Panc1 (cell line): ENCODE measurements around the gene CD72. TPM values are rescaled to one million over a fixed set of nuclear protein-coding genes. Genes with fewer than 3 reads are reported as not detected.
A peak's percentile ranks its signal among the peaks of the same experiment; 100 is the strongest.

Experiments used
- ATAC-seq: fragments of 200-7000 bp; cut with Tn5 transposase; 2 replicates; pipeline ENCODE4 v1.9.1; 2020; ENCODE audit warnings: mild to moderate bottlenecking, moderate library complexity
- BruUV-seq: library from RNA; stranded (reverse); fragments of 400-500 nt; replicated peaks from 2 replicates; lab custom pipeline; 2021; lab: Mats Ljungman, UMichigan
- CTCF ChIA-PET: fragments of 300-600 bp; sonication (Branson Sonifier 250); formaldehyde crosslinking; loops from one replicate; lab custom pipeline; 2022; ENCODE audit warnings: antibody characterized with exemption; lab: Charles Lee
- POLR2A ChIA-PET: fragments of 300-600 bp; sonication (Branson Sonifier 250); formaldehyde crosslinking; loops from one replicate; lab custom pipeline; 2022; ENCODE audit warnings: antibody characterized with exemption; lab: Charles Lee
- DNase-seq: peaks from one replicate; pipeline ENCODE4 v3.0.0-alpha.2; 2010; ENCODE audit warnings: low read depth, low spot score
- H3K27ac ChIP-seq: 2 replicates; pipeline ENCODE4 v1.5.1; 2011; ENCODE audit warnings: mild to moderate bottlenecking, low read length, inconsistent platforms
- H3K27me3 ChIP-seq: fragments of 200-500 bp; sonication (Bioruptor generic); 2 replicates; pipeline ENCODE4 v1.6.0; 2014; ENCODE audit warnings: low read length, inconsistent platforms; ENCODE audit not compliant: control insufficient read depth, insufficient read depth
- H3K36me3 ChIP-seq: fragments of 200-500 bp; sonication (Bioruptor generic); 2 replicates; pipeline ENCODE4 v1.5.1; 2014; ENCODE audit warnings: inconsistent platforms, mild to moderate bottlenecking, low read length, moderate library complexity; ENCODE audit not compliant: control insufficient read depth, insufficient read depth
- H3K4me1 ChIP-seq: 2 replicates; pipeline ENCODE4 v1.5.1; 2011; ENCODE audit warnings: inconsistent platforms, mild to moderate bottlenecking, low read length, moderate library complexity; ENCODE audit not compliant: control insufficient read depth, insufficient read depth
- H3K4me3 ChIP-seq, 2 experiments: 2 replicates each; pipeline ENCODE4 v1.5.1; 2011 to 2012; ENCODE audit warnings: low read depth in 2 of 2, low read length in 2 of 2, mild to moderate bottlenecking in 2 of 2, inconsistent platforms in 1 of 2, moderate library complexity in 1 of 2
- H3K9me3 ChIP-seq: fragments of 200-500 bp; sonication (Bioruptor generic); 2 replicates; pipeline ENCODE4 v1.5.1; 2014; ENCODE audit warnings: low read depth, mild to moderate bottlenecking, inconsistent platforms, low read length, moderate library complexity; ENCODE audit not compliant: control insufficient read depth, insufficient read depth
- POLR2AphosphoS5 ChIP-seq: IDR thresholded peaks from 2 replicates; pipeline ENCODE4 v1.6.1; 2012; ENCODE audit warnings: mild to moderate bottlenecking, low read depth, low read length, moderate library complexity
- SIN3A ChIP-seq: IDR thresholded peaks from 2 replicates; pipeline ENCODE4 v1.6.1; 2012; ENCODE audit warnings: low read depth, mild to moderate bottlenecking, low read length, moderate library complexity, borderline replicate concordance; ENCODE audit not compliant: insufficient read depth
- TCF7L2 ChIP-seq: IDR thresholded peaks from 2 replicates; pipeline ENCODE4 v1.6.1; 2011; ENCODE audit warnings: mild to moderate bottlenecking, low read depth, low read length, inconsistent platforms
- in situ Hi-C: cut with HindIII; loops from 2 replicates; pipeline ENCODE4 v1.10.0; 2016; ENCODE audit warnings: low sequenced_read_pairs, low pct_unique_long_range_greater_than_20kb
- intact Hi-C: fragments of 100-400 bp; cut with micrococcal nuclease; formaldehyde crosslinking; loops from one replicate; pipeline ENCODE4 v1.10.0; 2022; ENCODE audit not compliant: unreplicated experiment
- total RNA-seq: library from RNA; stranded (reverse); gene quantifications from one replicate; pipeline ENCODE4 v1.2.1, GENCODE V29; 2021; ENCODE audit not compliant: unreplicated experiment
- TF ChIP-seq, protein P1 (sequence below), 2 experiments: IDR thresholded peaks; 2 replicates each; pipeline ENCODE4 v1.6.1; 2011 to 2012; ENCODE audit warnings: low read depth in 2 of 2, control low read depth in 1 of 2, low read length in 1 of 2, mild to moderate bottlenecking in 1 of 2, moderate library complexity in 1 of 2; ENCODE audit not compliant: insufficient read depth in 1 of 2
- TF ChIP-seq, protein P2 (sequence below): fragments of 450-650 bp; IDR thresholded peaks from 2 replicates; pipeline ENCODE4 v1.5.1; 2017; ENCODE audit warnings: mild to moderate bottlenecking

The CD72 gene
- total RNA-seq, 1 experiment from 2014 or later: 0.72 TPM

DNA sequence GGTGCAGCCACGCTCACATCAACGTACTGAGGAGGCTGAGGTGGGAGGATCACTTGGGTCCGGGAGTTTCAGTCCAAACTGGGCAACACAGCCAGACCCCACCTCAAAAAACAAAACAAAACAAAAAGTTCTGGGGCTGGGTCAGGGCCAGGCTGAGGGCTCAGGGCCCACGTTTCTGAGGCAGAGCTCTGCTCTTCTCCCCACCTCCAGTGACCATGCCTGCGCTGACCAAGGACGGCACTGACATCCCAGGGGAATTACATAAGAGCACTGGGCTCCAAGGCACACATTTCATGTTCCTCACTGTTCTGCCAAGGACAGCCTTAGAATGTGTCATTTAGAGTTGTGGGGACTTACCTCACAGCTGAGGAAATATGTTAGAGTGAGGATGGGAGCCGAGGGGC lies 53.6 kb downstream of the CD72 start:
- peaks cover 4% of the 10 kb centered on the region for H3K4me1 ChIP-seq
- H3K36me3 ChIP-seq: no peaks in the 10 kb centered on the region
- intact Hi-C loops: loop anchor here (5.0 kb wide), 1 partner anchor 38 kb away; no protein-coding TSS in a partner anchor
- BruUV-seq: no TSS peak
- no peaks in the 10 kb centered on the region for H3K27me3 ChIP-seq
- no peak for TF ChIP-seq SIN3A
- TF ChIP-seq, protein P1, sequence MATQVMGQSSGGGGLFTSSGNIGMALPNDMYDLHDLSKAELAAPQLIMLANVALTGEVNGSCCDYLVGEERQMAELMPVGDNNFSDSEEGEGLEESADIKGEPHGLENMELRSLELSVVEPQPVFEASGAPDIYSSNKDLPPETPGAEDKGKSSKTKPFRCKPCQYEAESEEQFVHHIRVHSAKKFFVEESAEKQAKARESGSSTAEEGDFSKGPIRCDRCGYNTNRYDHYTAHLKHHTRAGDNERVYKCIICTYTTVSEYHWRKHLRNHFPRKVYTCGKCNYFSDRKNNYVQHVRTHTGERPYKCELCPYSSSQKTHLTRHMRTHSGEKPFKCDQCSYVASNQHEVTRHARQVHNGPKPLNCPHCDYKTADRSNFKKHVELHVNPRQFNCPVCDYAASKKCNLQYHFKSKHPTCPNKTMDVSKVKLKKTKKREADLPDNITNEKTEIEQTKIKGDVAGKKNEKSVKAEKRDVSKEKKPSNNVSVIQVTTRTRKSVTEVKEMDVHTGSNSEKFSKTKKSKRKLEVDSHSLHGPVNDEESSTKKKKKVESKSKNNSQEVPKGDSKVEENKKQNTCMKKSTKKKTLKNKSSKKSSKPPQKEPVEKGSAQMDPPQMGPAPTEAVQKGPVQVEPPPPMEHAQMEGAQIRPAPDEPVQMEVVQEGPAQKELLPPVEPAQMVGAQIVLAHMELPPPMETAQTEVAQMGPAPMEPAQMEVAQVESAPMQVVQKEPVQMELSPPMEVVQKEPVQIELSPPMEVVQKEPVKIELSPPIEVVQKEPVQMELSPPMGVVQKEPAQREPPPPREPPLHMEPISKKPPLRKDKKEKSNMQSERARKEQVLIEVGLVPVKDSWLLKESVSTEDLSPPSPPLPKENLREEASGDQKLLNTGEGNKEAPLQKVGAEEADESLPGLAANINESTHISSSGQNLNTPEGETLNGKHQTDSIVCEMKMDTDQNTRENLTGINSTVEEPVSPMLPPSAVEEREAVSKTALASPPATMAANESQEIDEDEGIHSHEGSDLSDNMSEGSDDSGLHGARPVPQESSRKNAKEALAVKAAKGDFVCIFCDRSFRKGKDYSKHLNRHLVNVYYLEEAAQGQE (IDR thresholded peaks at IDR 0.05; ENCODE audit: insufficient read depth in 1 of 2, low read depth in 2 of 2, low read length in 1 of 2): no peak
- TF ChIP-seq POLR2AphosphoS5: no peak
- TF ChIP-seq TCF7L2: no peak
- TF ChIP-seq, protein P2, sequence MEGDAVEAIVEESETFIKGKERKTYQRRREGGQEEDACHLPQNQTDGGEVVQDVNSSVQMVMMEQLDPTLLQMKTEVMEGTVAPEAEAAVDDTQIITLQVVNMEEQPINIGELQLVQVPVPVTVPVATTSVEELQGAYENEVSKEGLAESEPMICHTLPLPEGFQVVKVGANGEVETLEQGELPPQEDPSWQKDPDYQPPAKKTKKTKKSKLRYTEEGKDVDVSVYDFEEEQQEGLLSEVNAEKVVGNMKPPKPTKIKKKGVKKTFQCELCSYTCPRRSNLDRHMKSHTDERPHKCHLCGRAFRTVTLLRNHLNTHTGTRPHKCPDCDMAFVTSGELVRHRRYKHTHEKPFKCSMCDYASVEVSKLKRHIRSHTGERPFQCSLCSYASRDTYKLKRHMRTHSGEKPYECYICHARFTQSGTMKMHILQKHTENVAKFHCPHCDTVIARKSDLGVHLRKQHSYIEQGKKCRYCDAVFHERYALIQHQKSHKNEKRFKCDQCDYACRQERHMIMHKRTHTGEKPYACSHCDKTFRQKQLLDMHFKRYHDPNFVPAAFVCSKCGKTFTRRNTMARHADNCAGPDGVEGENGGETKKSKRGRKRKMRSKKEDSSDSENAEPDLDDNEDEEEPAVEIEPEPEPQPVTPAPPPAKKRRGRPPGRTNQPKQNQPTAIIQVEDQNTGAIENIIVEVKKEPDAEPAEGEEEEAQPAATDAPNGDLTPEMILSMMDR: no peak
- in situ Hi-C loops: no loop called here
- ATAC-seq (no peak), DNase-seq (no peak)
- CTCF ChIA-PET: interaction anchor here (0.5 kb wide), 1 partner anchor 83 kb away, joined by 4 read pairs; no protein-coding TSS in a partner anchor
- H3K9me3 ChIP-seq: no peaks in the 10 kb centered on the region
- H3K27ac ChIP-seq: no peak overlapping the region
- POLR2A ChIA-PET: no interaction called here
- H3K4me3 ChIP-seq: no peak overlapping the region

DNA sequence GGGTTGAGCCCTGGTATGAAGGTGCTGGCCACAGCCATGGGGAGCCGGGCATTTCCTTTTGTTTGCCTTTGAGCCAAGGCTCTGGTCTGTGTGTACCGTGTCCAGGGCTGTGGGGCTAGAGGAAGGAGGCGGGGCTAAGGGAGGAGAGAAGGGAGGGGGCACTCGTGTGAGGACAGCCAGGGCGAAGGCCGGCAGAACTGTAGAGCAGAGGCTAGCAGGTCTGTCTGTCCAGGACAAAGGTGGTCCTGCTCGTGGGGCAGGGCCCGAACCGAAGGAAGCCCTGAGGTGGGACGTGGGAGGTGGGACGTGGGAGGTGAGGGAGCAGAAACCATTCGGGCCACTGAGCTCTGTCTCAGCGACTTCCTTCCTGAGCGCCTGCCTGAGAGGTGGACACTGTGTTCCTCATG lies 54.4 kb downstream of the CD72 start:
- intact Hi-C loops (no loop called here), in situ Hi-C loops (no loop called here)
- ChIA-PET CTCF (interaction anchor here (0.6 kb wide), 1 partner anchor 603 kb away, joined by 3 read pairs; no protein-coding TSS in a partner anchor), POLR2A (no interaction called here)
- peaks cover 4% of the 10 kb centered on the region for H3K4me1 ChIP-seq
- peak; percentile 29; the same call in 1 of the 2 replicates for ATAC-seq
- no peaks in the 10 kb centered on the region for H3K9me3 ChIP-seq
- BruUV-seq: no TSS peak
- DNase-seq: no peak
- H3K4me3 ChIP-seq: no peak overlapping the region
- no peaks in the 10 kb centered on the region for H3K36me3 ChIP-seq
- TF ChIP-seq, protein P2: no peak
- TF ChIP-seq SIN3A (no peak), POLR2AphosphoS5 (0 out of 2 replicates have a peak, but pooled peaks have one; percentile 25), TCF7L2 (no peak)
- no peak overlapping the region for H3K27ac ChIP-seq
- H3K27me3 ChIP-seq: no peaks in the 10 kb centered on the region
